Lower leg skin (tissue), 3 donors: ENCODE measurements around the gene AKAP5.

ENCODE experiments used
- CTCF ChIP-seq, 3 donors: fragments of 450-650 bp; IDR thresholded peaks; one replicate each; pipeline ENCODE4 v1.5.1; 2016; ENCODE audit warnings: antibody characterized with exemption in 3 of 3, mild to moderate bottlenecking in 3 of 3, moderate library complexity in 2 of 3
- POLR2A ChIP-seq, 2 donors: fragments of 450-650 bp; IDR thresholded peaks; one replicate each; pipeline ENCODE4 v1.6.1; 2016 to 2017; ENCODE audit warnings: antibody characterized with exemption in 2 of 2, mild to moderate bottlenecking in 1 of 2, moderate library complexity in 1 of 2

GRCh38 chr14:64478634-64479250 lies 13.4 kb downstream of the AKAP5 start:
- TF ChIP-seq CTCF (IDR thresholded peaks at IDR 0.05): no peak
- no peak for TF ChIP-seq POLR2A (IDR thresholded peaks at IDR 0.05)
